Erythroblast (primary cell): ENCODE results near the gene LGMN.

Source experiments
- DNase-seq, 2 experiments: peaks; one replicate each; lab custom pipeline; 2025; lab: John Stamatoyannopoulos, UW
- GATA1 ChIP-seq: IDR thresholded peaks from 2 replicates; pipeline ENCODE4 v1.6.1; 2011; ENCODE audit warnings: low read depth, mild to moderate bottlenecking, control low read depth, low read length, moderate library complexity
- POLR2A ChIP-seq: IDR thresholded peaks from 2 replicates; pipeline ENCODE4 v1.6.1; 2011; ENCODE audit warnings: mild to moderate bottlenecking, low read length

Gene LGMN

DNA sequence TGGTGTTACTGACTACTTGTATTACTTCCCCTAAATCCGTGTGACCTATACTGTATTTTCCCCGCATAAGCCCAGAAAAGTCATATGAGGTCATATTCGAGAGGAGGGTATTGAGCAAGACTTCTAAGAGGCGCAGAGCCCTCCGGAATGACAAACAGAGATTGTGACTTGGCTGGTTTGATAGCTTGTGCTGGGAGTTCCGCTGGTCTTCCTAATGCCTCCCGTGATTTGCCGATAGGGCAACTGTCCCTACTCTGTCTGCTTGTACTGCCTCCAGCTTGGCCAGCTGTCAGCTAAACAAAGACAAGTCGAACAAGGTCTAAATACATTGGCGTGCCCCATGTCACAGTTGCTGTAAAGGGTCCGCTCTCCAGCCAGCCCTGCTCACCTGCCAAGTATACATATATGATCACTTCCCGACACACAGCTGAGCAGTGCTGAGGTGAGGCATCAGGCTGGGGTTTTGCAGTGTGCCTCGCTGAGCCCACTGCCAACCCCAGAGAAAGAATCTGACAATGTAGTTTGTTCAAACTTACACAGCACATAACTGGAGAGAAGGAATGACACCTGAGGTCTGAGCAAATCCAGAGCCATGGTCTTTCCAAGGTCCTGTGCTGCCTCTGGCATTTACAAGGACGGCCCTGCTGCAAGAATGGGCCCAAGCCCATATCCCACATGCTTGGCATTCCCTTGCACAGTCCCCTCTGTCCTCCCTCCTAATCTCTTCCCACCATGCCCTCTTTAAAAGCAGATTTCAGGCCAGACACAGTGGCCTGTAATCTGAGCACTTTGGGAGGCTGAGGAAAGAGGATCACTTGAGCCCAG is 23.7 kb downstream of the LGMN start:
- TF ChIP-seq GATA1 (no peak), POLR2A (no peak)
- DNase-seq: no peak

DNA sequence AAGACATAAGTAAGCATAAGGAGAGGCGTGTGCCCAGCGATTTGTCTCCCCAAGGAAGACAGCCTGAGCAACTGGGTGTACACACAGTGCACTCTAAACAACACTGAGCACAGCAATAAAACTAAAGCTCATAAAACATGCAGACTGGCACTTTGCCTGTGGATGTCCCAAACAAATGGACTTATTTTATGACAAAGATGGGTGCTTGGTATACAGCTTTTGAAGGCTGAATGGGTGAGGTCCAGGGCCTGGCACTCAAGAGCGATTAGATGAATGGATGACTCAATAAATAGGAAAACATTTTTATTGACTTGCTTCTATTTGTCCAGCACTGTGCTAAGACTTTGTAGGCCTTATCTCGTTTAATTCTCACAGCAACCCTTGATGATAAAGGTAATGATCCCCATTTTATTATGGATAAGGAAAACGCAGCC is 28.5 kb downstream of the LGMN start:
- no peak for DNase-seq

DNA sequence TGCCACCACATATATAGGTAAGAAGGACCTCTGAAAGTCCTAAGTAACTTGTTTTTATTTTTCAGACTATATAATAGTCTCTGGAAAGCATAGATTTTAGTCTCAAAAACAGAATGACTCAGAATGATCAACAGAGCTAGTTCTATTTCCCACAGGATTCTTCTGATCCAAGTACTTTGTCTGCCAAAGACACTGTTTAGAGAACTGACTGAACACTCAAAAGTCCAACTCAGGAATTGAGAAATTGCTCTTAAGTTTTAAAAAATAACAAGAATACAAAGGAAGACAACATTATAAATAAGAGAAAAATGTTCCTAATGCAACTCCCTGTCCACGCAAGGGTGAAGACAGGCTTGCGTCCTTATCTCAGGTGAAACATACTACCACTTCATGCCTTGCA is 29.0 kb downstream of the LGMN start:
- no peak for DNase-seq
- TF ChIP-seq POLR2A (no peak), GATA1 (no peak)

More for the DNA sequence above, 28.5 kb downstream of the LGMN start:
- TF ChIP-seq POLR2A (no peak), GATA1 (no peak)

DNA sequence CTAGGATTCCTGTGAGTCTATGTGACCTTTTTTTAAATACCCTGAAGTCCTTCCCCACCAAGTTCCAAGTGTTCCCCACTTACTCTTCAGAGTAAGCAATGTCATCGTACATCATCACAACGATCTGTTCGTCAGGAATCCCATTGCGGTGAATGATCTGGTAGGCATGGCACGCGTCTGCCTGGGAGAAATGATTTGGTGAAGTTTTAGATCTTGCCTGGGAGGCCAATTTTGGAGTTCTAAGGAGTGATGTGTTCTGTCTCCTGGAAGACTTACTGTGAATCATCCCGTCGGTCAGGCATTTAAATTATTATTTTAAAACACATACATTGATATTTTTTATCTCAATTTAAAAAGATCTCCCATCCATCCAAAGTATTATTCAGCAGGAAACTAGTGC is 29.8 kb downstream of the LGMN start:
- DNase-seq: no peak
- TF ChIP-seq GATA1: no peak
- no peak for TF ChIP-seq POLR2A

DNA sequence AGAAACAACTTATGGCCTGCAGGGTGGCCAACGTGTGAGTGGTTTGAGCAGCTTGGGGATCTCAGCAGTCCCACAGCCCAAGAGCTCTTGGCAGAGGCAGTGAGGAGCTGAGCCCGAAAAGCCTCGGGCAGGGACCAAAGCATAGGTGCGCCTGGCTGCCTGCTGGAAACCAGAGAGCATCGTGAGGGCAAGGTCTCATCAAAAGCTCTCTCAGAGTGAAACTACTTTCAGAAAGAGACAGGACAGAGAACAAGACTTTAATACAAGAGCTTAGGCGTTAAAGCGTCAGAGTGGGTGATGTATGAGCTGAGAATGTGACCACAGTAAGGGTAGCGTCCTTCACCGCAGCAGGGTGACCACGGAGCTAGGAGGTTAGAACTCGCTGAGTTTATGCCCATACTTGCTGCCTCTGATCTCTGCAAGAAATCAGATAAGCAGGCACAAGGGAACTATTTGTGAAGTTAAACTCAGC is 30.8 kb downstream of the LGMN start:
- DNase-seq: no peak
- no peak for TF ChIP-seq GATA1
- TF ChIP-seq POLR2A: no peak

DNA sequence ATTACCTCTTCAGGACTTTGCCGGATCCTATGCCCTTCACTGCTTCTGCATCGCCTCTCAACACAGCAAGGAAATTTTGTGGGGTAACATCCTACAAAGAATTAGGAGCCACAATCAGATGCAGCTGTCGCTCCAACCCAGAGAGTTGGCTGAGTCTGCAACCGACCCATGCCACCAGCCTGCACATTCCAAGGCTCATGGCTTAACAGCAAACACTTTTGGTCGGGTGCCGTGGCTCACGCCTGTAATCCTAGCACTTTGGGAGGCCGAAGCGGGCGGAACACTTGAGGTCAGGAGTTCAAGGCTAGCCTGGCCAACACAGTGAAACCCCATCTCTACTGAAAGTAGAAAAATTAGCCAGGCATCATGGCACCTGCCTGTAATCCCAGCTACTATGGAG is 32.3 kb downstream of the LGMN start:
- no peak for DNase-seq
- TF ChIP-seq POLR2A (no peak), GATA1 (no peak)

DNA sequence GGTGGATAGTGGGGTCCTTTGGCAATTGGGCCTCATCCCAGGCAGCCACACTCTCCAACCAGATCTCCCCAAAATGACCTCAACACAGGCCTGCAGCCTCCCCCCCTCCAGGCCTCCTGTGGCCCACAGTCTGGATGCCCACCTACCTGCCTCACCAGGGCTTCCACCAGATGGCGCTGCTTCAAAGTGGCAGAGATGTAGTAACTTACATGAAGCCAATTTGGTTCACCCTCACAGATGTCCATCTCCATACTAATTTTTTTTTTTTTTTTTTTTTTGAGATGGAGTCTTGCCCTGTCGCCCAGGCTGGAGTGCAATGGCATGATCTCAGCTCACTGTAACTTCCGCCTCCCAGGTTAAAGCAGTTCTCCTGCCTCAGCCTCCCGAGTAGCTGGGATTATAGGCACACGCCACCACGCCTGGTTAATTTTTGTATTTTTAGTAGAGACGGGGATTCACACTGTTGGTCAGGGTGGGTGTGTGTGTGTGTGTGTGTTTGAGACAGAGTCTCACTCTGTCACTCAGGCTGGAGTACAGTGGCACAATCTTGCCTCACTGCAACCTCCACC is 33.6 kb downstream of the LGMN start:
- peak; percentile 71 to 83 for DNase-seq

DNA sequence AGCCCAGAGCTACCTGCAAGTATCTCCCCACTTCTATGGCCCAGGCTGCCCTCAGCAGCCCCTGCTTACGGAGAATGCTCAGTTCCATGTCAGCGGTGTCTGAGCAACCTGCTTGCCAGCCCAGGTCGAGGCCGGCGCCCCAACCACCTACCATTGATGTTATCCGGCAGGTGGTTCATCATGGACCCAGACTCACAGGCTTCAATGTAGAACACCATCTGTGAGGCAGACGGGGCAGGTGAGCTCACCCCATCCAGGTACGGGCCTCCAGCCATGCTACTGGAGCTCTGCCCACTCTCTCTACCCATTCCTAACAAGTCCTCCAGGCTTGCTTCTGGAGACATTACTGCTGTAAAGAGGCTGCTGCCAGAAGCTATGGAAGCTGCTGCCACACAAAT is 35.8 kb downstream of the LGMN start:
- DNase-seq: no peak
- TF ChIP-seq GATA1: no peak
- no peak for TF ChIP-seq POLR2A

DNA sequence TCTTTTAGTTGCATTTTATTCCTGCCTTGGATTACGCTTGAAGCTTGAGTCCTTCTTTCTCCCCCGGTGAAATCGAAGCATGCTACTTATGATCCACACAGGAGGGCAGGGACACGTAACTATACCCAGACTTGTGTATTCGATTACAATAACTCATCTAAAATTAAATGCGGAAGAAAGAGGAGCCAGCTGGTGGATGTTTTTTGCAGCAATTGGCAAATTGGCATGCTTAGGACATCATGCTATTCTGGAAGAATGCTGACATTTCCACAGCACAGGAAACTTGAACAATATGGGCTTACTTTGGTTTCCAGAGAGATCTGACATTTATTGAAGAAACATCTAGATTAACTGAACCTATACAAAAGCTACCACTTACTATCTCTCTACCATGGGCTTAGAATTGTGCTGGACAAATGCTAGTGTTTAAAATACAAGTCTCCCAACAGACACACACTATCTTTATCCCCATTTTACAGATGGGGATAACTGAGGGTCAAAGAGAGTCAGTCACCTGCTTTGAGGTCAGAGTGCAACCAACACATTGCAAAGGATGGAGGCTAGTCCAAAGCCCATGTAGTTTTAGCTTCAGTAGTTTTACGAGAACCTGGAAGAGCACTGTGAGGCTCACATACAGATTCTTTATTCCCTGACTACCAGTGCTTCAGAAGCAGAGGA is 36.3 kb downstream of the LGMN start:
- no peak for DNase-seq
- TF ChIP-seq POLR2A (no peak), GATA1 (no peak)

DNA sequence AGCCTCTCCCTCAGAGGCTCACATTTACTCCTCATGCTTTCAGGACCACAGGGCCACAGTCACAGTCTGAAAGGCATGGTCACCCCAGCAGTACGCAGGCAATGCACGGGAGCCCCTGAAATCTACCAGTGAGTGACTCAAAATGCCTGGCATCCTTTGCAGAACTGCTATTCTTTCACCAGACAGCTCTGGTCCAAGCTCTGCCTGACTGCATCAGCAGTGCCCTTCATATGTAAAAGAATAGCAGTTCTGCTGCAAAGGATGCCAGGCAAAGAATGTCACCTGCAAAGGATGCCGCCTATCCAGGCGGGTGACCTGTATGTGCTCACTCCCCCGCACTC is 38.5 kb downstream of the LGMN start:
- DNase-seq: no peak
- TF ChIP-seq POLR2A (no peak), GATA1 (no peak)

DNA sequence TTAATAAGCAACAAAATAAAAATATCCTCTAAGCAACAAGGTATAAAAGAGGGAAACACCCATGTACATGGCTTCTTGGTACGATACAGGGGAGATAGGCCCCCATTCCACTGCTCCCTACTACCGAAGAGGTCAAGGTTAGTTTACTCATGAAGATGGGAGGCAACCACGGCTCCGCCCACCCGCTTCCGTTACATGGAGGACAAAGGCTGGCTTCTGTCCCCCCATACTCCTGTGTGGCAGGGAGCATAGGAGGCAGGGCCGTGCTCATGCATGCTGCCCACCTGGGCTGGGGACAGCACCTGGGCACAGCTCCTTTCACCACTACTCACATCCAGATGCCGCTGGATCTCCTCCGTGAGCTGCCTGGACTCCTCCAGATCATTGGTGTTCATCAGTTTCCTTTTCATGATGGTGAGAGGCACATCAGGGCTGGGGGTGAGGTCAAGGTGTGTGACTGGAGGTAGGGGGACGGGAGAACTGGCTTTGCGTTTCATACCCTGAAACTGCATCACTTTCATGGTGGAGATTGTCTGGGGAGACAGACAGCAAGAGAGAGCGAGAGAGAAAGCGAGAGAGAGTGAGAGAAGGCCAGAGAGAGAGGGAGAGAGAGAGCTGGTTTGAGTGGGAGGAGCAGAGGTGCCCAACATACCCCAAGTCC is 39.0 kb downstream of the LGMN start:
- DNase-seq: no peak
- TF ChIP-seq POLR2A (no peak), GATA1 (no peak)

DNA sequence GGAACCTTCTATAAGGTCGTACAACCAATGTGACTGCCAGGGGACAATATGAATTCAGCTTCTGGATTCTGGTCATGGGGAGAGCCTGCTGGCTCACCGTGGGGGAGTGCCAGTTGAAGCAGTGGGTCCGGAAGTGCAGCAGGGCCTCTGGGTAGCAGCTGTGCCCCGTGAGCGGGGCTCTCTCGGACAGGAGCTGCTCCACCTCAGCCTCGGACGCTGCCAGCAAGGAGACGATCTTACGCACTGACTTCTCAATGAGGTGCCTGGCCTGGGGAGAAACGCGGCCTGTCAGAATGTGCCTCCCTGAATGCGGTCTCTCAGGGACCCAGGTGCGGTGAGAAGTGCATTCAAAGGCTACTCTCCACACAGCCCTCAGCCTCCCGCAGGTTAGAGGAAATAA is 42.0 kb downstream of the LGMN start:
- TF ChIP-seq GATA1 (no peak), POLR2A (no peak)
- DNase-seq: no peak

DNA sequence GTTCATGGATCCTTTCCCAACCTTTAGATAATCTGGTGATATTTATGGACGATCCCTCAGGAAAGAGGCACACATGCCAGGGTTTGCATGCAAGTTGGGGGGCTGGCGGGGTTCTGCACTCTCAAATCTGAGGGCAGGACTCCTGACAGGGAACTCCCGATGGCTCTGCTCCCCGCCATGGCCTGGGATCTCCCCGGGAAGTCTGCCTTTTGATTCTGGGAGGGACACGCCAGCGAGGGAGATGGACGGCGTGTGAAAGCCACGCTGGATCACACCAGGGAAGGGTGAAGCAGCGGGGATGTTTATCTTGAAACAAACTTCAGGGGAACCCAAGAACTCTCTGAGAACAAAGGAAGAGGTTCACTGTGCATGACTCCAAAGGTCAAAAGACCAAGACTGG is 43.6 kb downstream of the LGMN start:
- TF ChIP-seq POLR2A (no peak), GATA1 (no peak)
- DNase-seq: no peak

DNA sequence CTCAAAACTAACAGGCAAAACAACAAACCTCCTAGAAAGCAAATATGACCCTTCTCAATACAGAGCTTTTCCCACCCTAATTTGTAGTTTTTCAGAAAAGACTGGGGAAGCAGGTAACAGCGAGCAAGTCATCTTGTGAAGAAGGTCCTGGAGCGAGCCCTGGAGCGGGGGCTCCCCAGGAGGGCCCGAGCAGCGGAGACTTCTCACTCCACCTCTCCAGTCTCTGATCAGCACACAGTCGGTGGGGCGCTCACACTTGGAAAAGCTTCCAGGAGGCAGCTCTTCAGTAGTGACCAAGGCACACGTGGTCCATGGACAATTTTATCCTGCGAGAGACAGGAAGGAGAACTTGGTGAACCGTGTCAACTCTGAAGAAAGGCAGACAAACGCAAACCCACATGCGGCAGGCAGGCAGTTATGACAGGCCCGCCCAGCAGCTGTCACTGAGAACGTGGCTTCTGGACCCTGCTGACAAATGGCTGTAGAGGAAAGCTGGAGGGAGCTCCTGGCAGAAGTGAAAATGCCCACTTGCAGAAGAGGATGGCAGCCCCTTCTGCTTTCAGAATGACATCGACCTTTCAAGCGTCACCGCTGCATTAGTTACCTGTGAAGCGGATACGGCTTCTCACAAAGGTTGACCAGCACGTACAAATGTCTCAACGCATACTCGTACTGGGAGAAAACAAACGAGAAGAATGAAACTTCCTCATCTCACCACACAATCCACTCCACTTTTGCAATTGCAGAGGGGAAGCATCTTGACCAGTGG is 44.2 kb downstream of the LGMN start:
- no peak for TF ChIP-seq GATA1
- TF ChIP-seq POLR2A: no peak
- no peak for DNase-seq
